DMS 273 (cell line): Measurements from ENCODE around the gene NT5DC4.

Experiments used
- DNase-seq: peaks from one replicate; lab custom pipeline; 2025; ENCODE audit not compliant: unreplicated experiment; lab: John Stamatoyannopoulos, UW

Gene NT5DC4

GRCh38 chr2:112784199-112785189 is 63.7 kb downstream of the NT5DC4 start, which contains the start of gene IL1A:
Gene IL1A (minus strand): TSS chr2:112784493. CDS start chr2:112783770, 723 bp downstream.
- no peak for DNase-seq

- no peak for DNase-seq
These were observed 66.5 kb downstream of the NT5DC4 start for GRCh38 chr2:112787294-112787693.

GRCh38 chr2:112787729-112788393 is 67.0 kb downstream of the NT5DC4 start:
- DNase-seq = no peak

- DNase-seq = no peak
These were observed 67.8 kb downstream of the NT5DC4 start for GRCh38 chr2:112788653-112789052.
